SK-MEL-5 (cell line): Measurements from ENCODE around the gene TCTN1. TPM values are rescaled to one million over a fixed set of nuclear protein-coding genes. Genes with fewer than 3 reads are reported as not detected.
A peak's percentile ranks its signal among the peaks of the same experiment; 100 is the strongest.
"Not testable (repeated sequence)": the region's sequence is repeated elsewhere in the genome, so short reads cannot be mapped to it uniquely, and the experiment has no call there.

Experiments
- DNase-seq: peaks from one replicate; pipeline ENCODE4 v3.0.0-alpha.2; 2016; ENCODE audit warnings: low read depth, low spot score
- in situ Hi-C: cut with HindIII; loops from 2 replicates; pipeline ENCODE4 v1.10.0; 2016; ENCODE audit warnings: low sequenced_read_pairs, high pct_unique_total_duplicates, low pct_unique_long_range_greater_than_20kb
- total RNA-seq: library from RNA; depleted of rRNA; stranded (reverse); fragments of >200 nt; shearing (Covaris generic); gene quantifications from 2 replicates; pipeline ENCODE4 v1.2.3, GENCODE V29; 2014

TCTN1 gene
- total RNA-seq, 1 experiment from 2014 or later = 35.6 TPM

DNA sequence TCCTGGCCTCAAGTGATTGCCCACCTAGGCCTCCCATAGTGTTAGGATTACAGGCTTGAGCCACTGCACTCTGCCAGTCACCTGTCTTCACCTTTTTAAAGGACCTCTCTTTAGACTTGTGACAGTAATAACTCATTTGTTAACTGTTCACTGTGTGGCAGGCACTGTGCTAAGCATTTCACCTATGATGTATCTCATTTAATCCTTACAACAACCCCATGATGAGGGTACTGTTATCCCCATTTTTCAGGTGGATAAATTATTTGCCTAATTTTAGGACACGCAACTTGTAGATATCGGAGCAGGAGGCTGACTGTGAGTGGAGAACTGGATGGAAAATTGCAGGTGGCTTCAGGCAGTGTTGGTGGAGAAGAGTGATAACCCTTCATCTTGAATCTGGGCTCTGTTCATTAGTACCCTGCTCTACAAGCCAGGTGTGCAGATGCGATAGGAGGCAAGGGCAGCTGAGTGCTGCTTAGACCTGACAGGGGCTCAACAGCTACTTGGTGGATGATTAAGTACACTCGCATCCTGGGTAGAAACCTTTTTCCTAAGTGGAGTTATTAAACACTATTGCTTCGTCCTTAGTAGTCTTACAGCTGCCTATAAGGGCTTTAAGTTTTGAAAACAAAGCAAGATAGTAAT is 2.7 kb downstream of the TCTN1 start:
- no peak for DNase-seq
- in situ Hi-C loops = no loop called here

DNA sequence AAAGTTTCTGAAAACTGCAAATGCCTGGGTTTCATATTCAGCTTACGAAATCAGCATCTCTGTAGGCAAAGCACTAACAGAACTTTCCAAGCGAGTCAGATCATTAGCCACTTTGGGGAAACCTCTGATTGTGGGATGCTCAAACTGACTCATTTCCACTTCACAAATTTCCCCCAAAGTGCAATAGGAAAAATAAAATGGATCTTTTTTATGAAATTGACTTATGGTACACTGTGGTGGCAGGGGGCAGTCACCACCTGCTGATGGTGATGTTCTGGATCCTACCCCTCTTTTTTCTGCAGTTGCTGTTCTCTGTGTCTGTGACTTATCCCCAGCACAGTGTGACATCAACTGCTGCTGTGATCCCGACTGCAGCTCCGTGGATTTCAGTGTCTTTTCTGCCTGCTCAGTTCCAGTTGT is 5.6 kb downstream of the TCTN1 start:
- in situ Hi-C loops = no loop called here
- DNase-seq = no peak

DNA sequence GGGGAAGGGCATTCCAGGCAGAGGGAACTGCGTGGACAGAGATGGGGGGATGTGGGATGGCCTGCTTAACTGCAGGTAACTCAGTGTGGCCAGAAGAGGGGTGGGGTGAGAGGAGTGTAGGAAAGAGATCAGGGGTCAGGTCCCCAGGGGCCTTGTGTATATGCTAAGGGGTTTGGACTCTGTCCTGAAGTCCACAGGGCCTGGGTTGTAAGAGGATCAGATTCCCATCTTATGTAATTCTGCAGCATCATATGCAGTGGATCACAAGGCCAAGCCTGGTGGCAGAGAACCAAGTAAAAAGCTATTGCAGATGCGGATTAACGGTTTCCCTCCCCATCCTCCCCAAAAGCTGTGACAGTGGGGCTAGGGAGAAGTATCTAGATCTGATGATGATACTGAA is 8.7 kb downstream of the TCTN1 start:
- no peak for DNase-seq
- in situ Hi-C loops = no loop called here

DNA sequence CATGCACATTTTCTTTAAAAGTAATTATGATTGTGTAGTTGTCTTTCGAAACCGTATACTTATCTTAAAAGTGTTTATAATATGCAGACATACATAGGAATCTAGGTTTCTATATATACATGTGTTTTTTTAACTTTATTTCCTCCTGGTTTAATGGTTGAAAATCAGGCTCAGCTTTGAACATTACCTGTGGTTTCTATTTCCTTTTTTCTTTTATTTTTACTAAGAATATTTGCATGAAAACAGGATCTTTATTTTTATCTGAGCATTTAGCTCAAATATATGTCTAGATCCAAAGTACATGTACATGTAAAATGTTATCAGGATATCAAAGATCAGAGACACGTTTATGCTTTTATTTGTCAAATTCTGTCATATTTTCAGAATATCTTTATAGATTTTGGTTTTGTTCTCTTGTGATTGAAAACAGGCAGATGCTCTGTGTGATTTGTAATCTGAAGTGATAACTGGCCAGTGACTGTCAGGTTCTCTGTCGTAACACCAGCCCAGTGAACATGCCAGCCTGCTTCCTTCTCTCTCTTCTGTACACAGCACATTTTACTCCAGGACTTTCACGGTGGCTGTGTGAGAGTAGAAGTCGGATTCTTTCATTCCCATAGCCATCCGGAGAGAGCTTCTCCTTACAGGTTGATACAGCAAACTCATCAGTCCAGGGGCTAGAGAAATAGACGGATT is 13.7 kb downstream of the TCTN1 start:
- in situ Hi-C loops = no loop called here
- no peak for DNase-seq

DNA sequence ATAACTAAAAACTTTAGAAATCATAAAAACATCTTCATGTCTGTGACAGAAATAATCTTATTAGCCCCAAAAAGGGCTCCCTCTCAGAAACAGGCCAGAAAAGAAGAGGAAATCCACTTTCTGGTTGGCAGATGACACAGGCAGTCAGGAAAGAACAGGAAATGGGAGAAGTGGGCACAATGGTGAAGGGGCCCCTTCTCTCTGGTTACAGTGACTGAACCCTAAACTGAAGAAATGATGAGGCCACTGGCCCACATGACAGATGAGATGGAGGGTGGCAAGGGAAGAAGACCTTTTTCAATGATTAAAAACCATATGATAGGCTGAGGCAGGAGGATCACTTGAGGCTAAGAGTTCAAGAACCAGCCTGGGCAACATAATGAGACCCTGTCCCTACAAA is 21.1 kb downstream of the TCTN1 start:
- in situ Hi-C loops = no loop called here
- DNase-seq = no peak

DNA sequence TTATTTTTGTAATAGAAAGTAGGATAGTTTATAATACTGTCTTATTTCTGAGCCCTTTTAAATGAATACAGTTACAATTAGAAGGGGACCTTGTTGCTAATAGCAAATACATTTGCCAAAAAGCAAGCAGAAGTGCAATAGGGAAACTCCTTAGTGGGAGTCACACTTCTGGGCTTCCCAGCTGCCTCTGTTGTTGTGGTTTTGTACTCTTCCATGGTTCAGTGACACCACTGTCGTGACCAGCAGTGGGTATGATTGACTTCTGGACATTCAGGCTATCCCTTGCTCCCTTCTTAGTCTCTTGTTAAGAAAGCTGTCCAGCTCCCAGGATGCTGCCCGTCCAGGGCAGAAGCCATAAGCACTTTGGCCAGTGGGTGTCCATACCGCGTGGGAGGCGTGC is 22.6 kb downstream of the TCTN1 start:
- in situ Hi-C loops = no loop called here
- no peak for DNase-seq

DNA sequence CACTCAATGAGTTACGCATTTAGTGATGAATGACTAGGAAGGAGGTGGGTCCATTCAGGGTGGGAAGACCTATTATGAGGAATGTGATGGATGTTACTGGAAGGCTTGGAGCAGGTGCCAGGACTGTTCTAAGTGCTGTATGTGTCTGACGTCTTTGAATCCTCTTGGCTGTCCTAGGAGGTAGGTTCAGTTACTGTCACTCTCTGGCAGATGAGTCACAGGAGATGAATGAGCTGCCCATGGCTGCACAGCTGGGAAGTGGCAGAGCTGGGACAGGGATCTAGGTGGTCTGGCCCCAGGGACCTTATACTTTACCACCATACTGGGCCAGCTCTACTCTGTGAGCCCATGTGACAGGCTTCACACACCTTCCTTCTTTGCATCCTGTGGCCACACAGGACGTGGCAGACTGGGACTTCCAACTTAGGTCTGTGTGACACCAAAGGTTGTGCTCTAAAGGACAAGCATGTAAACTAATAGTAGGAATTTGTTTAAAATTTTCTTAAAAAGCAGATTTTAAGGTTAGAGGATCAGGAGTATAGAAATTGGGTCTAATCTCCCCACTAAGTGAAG is 24.0 kb downstream of the TCTN1 start:
- no peak for DNase-seq

DNA sequence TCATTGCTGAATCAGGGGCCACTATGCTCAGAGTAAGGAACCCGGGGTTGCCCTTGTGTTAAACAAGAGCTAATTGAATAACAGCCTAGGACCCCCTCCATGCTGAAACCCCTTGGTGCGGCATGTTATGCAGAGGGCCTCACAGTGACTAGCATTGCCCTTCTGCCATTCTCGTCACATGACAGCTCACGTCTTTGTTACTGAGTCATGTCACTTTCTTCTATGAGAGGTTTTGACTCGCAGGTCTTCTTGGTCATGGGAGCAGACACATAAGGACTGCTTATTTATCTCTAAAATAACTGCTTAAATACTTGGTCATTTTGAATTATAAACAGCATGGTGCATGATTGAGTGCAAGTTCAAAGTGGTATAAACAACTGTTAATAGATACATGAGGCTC is 24.9 kb downstream of the TCTN1 start:
- in situ Hi-C loops = no loop called here

More for the DNA sequence above, 24.0 kb downstream of the TCTN1 start:
- in situ Hi-C loops = no loop called here

DNA sequence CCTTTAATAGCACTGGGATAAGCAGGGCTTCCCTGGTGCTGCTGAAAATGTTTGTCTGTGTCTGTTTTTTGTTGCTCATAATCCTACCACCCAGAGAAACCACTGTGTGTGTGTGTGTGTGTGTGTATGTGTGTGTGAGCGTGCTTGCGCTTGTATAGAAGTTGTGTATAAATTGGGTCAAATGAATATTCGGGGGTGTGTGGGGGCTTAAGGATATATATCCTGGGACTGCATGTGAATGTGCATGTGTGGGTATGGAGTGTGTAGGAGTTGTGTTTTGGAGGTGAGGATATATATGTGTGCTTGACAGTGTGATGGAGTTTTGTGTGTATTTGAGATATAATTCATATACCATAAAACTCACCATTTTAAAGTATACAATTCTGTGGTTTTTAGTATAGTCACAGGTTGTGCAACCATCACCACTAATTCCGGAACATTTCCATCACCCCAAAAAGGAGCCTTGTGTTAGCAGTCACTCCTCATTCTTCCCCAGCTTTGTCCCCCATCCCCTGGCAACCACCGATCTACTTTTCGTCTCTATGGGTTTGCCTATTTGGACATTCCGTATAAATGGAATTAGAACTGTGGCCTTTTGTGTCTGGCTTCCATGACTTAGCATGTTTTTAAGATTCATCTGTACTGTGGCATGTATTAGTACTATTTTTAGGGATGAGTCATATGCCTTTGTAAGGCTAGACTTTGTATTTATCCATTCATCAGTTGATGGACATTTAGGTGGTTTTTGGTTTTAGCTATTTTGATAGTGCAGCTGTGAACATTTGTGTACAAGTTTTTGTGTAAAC is 25.6 kb downstream of the TCTN1 start:
- in situ Hi-C loops = no loop called here

More for the DNA sequence above, 24.9 kb downstream of the TCTN1 start:
- DNase-seq = no peak

DNA sequence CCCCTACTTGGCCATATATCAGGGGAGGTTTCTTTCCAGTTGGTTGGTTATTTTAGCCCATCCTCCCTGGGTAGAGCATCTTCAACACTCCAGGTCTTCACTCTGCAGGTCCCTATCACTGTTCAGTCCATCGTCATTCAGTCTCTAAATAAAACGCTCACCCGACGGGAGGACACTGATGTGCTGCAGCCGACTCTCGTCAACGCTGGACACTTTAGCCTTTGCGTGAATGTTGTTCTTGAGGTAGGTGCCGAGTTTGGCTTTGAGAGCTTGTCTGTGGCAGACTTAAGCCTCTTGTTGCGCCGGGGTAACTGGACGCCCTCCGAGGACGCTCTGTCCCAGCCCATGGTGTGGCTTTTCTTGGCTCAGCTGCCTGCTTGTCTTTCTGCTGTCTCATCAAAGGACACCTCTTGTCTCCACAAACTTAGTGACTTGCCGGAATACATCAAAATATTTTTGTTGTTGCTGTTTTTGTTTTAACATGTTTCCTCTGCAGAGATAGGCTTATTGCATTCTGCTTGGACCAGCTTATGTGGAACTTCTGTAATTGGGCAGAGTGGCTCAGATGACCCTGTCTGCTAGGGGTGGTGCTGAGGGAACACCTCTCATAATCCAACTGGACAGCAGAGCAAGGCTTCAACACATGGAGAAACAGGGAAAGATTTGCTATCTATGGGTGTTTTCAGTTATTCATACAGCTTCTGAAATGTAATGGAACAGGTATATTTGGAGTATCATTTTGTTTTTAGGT is 26.5 kb downstream of the TCTN1 start:
- in situ Hi-C loops = no loop called here
- no peak for DNase-seq

More for the DNA sequence above, 25.6 kb downstream of the TCTN1 start:
- DNase-seq = peak; percentile 49

DNA sequence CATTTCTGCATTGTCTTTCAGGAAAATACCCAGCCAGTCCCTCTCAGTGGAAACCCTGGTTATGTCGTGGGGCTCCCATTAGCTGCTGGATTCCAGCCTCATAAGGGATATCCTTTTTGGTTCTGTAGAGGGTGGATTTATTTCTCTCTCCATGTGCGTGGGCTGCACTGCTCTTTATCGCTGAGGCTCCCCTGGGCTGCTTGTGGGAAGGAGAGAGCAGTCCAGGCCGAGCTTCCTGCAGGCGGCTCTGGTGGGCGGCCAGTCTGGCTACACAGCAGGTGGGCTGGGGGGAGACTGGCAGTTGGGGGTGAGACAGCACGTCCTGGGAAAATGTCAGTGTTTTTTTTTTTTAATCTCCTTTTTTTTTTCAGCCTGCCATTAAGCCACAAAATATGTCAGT is 27.6 kb downstream of the TCTN1 start:
- in situ Hi-C loops = no loop called here

DNA sequence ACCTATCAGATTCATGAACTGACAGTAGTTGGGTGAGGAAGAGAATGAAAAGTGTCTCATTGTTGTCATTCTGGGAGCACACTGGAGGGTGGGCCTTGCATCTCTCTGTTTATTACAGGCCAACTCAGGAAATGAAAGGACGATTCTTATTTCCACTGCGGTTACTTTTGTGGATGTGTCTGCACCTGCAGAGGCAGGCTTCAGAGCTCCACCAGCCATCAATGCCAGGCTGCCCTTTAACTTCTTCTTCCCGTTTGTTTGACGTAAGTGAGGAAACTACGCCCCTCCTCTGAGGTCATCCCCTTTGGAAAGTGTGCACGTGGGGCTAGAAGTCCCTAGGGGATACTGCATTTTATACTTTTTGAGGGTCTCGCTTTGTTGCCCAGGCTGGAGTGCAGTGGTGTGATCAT is 33.7 kb downstream of the TCTN1 start:
- in situ Hi-C loops = no loop called here

More for the DNA sequence above, 27.6 kb downstream of the TCTN1 start:
- DNase-seq = no peak

DNA sequence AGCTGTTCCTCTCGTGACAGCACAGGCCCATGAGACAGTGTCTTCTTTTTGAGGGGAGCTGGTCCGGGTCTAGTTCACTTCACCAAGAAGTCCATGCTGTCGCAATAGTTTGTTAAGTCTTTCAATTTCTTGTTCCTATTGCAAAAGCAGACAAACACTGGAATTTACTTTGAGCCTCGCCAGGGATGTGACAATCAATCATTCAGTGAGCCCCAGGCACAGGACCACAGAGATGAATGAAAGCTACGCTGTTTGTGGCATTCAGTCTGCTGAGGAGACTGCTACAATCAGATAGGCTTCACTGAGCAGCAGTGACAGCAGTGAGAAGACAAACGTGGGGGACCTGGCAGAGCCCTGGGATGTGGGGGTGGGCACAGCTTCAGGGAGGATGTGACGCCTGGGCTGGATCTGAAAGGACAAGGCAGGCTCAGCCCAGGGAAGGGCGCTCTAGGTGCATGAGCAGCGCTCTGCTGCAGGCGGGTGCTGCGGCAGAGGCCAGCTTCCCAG is 35.5 kb downstream of the TCTN1 start:
- in situ Hi-C loops = no loop called here

More for the DNA sequence above, 33.7 kb downstream of the TCTN1 start:
- no peak for DNase-seq

DNA sequence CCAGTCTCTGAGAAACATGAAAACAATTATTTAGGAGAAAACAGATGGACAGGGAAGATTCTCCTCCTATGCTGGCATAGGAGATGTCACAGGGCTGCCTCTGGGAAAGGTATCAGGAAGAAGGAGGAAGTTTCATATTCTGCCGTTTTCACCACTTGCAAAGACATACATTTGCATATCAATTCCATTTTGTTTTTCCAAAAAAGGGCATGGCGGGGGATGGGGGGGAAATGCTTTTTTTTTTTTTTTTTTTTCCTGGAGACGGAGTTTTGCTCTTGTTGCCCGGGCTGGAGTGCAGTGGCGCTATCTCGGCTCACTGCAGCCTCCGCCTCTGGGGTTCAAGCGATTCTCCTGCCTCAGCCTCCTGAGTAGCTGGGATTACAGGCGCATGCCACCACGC is 40.3 kb downstream of the TCTN1 start:
- in situ Hi-C loops, DNase-seq: not testable (repeated sequence)

More for the DNA sequence above, 35.5 kb downstream of the TCTN1 start:
- peak; percentile 28 for DNase-seq

DNA sequence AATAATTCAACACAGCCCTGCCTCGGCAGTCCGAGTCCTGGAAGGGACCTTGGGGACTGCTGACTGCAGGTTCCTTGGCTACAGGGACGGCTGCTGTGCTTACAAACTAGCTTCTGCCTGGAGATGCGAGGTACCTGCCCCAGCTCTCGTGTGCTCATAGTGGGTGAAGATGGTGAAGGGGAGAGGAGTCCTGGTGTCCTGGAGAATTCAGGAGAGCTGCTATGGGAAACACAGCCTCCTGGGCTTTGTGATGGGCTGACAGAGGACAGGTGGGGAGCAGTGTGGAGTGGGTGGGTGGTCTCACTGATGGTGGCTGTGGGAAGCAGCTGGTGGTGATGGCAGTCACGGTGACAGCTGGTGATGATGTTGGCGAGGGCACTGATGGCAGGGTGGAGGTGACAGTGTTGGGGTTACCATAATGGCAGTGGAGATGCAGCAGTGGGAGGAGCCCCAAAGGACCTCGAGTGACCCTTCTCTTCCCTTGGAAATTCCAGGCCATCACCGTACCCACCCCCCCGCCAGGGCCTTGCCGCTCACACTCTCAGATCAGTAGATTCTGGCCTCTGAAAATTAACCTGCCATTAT is 42.2 kb downstream of the TCTN1 start:
- in situ Hi-C loops = no loop called here
- DNase-seq = no peak

DNA sequence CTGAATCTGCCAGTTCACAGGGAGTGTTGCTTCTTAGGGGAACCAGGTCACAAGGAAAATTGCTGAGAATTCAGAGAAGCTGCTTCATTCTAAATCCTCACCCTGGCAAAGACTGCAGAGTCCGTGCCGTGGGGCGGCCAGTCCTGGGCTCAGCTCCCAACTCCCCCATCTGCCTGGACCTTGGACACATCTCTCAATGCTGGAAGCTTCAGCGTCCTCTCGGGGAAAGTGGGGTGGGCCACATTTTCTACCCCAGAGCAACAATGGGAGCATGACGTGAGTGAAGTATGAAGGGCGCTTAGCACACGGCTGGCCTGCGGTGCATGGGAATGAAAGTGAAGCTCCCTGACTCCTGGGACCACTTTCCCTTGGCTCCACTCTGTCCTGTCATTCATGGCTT is 43.8 kb downstream of the TCTN1 start:
- in situ Hi-C loops = no loop called here
- no peak for DNase-seq

DNA sequence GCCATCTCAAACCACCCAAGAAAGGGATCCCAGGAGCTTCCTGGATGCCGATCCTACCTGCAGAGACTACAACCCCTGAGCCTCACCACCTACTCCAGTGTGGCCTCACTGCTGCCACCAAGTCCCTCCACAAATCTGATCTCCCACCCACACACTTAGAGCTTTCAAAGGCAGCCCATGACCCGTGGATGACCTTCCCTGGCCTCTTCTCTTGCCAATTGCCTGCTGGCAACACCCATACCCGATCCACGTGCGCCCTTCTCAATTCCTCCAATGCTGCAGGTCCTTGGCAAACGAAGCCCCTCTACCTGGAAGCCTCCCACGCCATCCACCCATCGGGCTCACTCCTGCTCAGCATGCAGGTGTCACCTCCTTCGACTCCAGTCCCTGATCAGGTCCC is 44.3 kb downstream of the TCTN1 start:
- no peak for DNase-seq
- in situ Hi-C loops = no loop called here
